ENCODE results near the gene HIGD2A.

Gene HIGD2A, protein sequence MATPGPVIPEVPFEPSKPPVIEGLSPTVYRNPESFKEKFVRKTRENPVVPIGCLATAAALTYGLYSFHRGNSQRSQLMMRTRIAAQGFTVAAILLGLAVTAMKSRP
- total RNA-seq, result 38.9 to 49.5 (median 40.9) reads per million in 4 experiments

DNA sequence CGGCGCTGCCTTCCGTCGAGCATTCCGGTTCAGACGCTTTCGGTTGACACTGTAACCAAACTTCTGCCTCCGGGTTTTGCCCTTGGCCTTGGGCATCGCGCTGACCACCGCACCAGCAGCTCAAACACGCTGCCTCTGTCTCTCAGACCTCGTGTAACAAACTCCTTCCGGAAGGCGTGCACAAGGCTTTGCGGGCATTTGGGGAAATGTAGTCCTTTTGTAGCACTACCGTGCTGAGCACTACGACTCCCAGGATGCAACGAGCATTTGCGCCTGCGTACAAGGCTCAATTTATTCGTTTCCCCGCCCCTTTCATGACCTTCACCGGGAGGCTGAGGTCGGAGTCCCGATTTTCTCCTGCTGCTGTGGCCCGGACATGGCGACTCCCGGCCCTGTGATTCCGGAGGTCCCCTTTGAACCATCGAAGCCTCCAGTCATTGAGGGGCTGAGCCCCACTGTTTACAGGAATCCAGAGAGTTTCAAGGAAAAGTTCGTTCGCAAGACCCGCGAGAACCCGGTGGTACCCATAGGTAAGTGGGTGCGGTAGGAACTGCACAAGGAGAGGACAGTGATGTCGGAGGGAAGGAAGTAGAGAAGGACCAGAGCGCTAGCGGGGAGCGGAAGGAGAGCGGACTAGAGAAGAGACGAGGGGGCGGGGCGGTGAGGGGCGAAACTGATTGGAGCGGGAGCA is at the start of gene HIGD2A, which contains the start of gene NOP16:
Gene HIGD2A, plus strand, starts transcription at position 308 of the 691 bp plus-strand sequence. Its CDS starts 69 bp downstream, at position 377.
Gene NOP16, minus strand, starts transcription at position 155 of the 691 bp plus-strand sequence. Its CDS starts 59 bp downstream, at position 96.
- DNase-seq, result peak; percentile 97

DNA sequence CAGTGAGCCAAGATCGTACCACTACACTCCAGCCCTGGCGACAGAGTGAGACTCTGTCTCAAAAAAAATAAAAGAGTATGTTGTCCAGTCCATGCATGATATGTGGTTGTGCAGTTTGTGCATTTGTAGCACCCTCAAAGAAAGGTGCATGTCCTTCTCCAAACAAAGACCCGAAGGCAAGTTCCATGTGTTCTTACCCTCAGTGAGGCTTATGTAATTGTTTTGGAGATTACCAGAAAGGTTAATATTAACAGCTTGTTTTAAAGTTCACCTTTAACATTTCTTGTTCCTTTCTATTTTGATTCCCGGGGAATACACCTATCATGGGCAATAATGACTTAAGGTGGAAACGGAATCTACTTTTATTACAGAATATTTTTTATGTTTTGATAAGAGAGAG is 49.2 kb upstream of the HIGD2A start:
- no peak for DNase-seq

DNA sequence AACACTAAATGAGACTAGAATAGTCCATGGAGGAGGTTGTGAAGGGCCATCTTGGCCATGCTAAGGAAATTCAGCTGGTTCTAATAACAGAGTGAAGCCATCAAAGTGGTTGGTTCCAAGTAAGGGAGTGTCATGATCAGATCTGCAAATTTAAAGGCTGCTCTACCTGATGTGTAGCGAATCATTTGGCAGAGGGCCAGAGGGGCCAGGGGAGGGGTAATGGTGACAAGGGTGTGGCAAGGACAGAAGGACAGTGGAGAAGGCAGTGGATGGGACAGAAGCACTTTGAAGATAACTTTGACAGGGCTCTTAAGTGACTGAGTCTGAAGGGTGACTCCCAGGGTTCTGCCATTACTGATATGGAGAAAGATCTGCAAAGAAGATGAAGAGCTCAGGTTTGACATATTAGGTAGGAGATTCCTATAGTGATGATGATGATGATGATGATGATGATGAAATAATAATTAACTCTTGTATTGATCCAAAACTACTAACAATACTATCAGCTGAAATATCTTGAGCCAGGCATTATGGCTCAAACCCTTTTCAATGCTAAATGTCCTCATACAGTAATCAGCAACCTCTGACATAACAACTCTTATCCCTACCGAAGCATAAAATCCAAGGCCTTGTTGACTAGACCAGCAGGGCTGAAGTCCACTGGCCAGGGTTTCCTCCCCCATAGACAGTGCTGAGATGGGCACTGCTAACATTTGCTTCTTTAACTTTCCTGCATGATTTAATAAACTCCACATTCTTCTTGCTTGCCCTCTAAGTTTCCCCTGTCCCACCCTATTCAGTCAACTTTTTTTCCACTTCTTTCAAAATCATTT is 47.0 kb upstream of the HIGD2A start:
- no peak for DNase-seq

DNA sequence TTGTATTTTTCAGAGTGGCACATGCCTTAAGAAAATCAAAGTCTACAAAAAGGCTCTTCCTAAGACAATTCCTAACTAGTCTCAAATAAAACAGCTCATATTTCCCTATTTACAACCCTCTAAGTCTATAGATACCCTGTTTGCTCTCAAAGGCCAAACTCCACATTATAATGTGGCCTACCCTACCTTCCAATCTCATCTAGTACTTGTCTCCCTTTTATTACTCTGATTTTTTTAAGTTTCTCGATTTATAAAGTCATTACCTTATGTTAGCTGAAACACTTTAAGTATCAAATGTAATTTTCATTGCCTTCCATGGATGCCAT is 46.4 kb upstream of the HIGD2A start:
- no peak for DNase-seq

DNA sequence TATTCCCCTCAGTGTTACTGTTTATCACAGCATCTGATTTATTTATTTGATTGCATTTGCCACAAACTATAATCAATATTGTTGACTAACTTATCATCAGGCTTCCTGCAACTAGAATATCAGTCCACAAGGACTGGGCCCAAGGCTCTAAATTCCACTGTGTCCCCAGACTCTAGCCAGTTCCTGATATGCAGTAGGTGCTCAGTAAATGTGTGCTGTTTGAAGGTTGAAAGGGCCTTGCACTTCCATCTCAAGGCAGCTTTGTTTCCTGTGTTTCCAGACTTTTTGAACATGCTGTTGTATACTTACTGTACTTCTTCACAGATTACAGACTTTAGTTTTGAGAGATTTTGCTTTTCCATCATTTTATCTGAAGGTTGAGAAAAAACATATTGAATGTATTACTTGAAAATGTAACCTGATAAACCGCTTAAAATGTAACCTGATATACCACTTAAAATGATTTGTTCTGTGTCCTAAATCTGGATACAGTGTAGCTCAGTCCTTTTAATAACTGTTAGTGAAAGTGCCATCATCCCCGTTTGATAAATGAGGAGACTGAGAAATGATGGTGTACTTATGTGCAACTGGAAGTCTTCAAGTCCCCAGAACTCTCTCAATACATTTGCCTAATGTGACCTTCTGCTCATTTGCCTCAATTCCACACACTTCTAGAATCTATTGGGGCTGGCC is 45.6 kb upstream of the HIGD2A start:
- DNase-seq, result no peak

DNA sequence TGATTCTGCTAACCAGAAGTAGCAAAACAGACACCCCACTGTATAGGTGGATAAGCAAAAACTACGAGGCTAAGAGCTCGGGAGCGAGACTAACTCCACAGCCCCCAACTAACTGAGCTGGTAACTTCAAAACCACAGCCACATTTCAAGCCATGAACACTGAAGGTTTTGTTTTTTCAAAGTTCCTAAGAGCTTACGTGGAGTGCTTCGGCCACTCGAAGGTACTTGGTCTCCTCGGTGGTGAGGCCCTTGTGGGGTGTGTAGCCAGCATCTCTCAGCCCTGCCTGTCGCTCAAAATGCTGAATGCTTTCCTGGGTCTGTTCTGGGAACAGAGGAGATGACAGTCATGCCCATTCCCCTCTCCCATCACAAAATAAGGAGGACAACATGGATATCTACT is 38.1 kb upstream of the HIGD2A start:
- DNase-seq, result no peak

DNA sequence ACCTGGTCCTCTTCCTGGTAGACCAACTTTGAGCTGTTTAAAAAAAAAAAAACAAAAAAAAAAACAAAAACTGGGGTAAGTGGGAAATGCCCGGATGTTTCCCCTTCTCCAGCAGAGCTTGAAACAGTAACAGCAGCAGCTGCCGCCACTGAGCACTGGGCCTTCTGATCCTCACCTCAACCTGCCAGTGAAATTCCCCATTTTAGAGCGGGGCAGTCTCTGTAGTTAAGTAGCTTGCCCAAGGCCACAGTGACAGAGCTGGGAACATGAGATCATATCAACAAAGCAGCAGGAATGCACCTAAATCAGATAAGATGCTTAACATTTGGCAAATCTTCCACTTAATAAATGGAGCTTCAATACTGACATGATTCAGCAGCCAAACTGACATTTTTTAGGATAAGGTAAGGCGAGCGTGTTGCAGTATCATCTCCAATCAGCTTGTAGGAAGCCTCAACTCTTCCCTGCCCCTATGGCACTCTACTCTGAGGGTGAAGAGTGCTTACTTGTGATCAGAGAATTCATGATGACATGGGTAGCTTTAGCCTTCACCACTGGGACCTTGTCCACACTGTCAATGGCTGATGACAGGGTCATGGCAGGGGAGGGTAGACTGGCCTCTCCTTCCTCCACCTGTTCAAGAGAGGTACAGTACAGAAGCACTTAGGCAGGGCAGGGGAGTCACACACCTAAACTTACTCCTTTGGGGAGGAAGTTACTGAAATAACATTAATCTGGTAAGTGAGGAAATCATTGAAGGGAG is 36.3 kb upstream of the HIGD2A start:
- DNase-seq, result no peak

DNA sequence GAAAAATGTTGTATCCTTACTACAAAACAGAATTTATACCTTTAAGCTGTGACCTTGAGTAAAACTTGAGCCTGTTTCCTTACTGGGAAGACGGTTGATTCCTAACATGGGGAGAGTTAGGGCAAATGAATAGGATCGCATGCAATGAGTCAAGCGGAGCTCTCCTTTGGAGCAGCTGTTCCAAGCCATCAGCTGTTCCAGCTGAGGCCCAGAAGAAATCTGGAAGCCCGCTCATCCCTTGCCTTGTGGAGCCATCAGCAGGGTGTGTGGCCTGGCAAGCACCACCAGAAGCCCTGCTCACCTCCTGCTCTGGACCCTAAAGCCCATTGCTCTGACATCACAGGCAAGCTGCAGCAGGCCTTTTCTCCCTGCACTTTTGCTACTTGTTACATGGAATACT is 35.0 kb upstream of the HIGD2A start:
- DNase-seq, result no peak

DNA sequence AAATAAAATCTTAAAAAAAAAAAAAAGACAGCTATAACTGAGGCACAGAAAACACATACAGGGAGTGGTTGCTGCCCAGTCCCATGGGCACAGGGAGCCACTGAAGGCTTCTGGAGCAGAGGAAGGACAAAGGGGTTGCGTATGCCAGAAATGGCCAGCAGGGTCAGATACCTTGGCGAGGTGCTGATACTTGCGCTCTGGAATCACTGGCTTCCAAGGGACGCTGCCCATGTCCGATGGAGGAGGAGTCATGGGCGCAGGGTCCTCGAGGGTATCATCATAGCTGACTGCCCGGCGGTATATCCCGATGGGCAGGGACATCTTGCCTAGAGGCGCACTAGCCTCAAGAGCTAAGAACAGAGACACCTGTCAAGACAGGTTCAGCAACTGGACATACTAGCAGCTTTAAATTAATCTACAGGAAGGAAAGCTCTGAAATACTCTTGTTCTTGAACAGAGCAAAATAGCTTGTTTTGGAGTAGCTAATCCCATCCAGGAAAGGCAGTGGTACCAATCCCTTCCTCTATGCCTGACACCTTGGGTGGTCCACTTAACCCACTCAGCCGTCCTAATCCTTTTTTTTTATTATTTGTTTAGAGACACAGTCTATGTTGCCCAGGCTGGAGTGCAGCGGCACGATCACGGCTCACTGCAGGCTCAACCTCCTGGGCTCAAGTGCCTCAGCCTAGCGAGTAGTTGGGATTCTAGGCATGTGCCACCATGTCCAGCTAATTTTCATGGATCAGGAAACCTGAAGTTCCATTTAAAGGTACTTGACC is 33.0 kb upstream of the HIGD2A start:
- no peak for DNase-seq

DNA sequence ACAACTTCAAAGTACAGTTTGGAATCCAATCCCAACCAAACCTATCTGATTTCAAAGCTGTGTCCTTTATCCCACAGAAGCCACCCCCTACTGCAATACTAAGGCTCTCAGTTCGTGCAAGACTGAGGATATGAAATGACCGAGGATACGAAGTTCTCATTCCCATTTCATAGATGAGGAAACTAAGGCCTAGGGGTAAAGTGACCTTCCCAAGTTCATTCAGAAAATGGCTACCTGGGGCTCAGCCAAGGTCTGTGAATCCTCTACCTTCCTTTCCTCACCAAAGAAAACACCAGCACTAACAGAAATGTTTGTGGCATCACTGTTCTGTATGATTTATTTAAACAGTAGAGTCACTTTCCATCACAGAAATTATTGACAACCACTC is 32.4 kb upstream of the HIGD2A start:
- no peak for DNase-seq

DNA sequence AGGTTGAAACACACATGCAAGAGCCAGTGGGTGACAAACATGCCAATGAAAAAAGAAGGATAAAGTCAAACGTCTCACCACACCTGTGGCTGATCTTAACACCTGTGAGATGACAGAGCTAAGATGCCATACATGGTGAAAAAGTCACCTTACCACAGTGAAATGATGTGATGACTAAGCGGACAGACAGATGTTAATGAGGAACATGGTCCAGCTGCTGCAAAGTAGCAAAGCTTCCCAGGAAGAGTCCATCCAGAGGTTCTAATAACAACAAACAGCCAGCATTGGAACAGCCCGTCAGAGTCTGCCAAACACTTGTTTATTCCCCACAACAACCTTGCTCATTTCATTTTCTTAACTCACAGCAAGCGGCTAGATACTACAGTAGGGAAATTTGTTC is 28.9 kb upstream of the HIGD2A start:
- no peak for DNase-seq

DNA sequence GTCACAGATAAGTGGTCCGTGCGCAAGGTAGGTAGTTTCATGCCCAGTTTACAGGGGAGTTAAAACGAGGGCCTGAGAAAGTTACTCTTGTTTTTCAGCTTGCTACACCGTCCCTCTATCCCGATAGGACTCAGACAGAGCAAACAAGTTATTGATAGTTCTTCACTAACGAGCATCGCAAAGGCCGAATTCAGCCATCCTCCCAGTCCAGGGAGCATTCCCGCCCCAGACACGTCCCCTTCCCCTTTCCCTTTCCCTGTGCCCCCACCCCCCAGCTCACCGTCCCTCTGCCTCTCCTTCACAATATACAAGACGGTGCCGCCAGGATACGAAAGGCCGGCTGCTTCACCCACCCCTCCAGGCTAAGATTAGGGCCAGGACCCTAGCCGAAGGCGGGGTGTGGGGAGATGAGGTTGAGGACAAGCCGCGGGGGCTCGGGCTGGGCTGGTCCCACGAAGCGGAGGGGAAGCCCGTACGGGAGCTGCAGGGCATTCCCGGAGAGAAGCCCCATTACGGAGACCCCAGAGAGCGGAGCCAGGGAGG is 27.6 kb upstream of the HIGD2A start:
- DNase-seq, result no peak

DNA sequence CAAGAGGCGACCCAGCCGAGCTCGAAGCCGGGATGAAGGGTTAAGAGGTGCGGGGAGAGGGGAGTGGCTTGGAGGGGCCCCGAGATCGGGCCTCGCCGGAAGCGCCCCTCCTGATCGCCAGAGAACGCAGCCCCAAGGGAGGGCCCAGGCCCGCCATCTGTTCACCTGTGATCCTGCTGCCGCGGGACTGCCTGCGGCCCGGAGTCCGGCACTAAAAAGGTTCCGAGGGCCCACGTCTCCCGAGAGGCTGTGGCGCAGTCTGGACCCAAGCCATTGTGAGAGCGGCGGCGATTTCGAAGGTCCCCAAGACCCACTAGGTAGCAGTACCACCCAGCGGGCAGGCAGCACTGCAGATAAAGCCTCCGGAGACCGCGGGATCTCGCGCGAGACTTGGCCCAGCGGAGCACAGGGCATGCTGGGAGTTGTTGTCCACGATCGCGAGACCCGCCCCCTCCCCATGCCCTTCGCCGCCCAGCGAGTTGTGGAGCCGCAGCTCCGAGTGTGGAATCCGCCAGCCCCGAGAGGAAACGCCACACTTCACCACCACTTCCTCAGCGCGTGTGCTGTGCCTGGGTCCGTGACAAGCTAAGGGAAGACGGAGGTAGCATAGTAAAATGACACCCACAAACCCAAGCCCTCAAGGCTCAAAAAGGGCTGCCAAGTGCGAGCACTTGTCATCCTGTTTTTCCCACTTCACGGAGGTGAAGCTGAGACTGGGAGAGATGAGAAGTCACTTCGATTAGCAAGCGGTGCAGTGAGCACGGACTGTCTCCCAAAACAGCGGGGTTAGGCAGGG is 26.9 kb upstream of the HIGD2A start, which contains the start of gene KIAA1191:
Gene KIAA1191, minus strand, starts transcription at position 328 of the 796 bp plus-strand sequence. CDS start 2,256 bp downstream, outside the sequence.
- DNase-seq, result peak; percentile 88

DNA sequence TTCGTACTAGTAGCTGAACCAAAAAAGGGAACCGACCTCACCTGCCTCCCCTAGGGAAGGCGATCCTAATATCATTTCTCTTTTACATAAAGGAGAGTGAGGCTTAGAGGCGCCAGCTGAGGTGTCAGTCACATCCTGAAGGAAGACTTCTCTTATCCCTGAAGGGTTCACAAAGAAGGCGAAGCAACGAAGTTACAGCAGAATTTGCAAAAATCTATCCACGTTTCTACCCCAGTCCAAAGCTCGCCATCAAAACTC is 26.4 kb upstream of the HIGD2A start:
- no peak for DNase-seq

DNA sequence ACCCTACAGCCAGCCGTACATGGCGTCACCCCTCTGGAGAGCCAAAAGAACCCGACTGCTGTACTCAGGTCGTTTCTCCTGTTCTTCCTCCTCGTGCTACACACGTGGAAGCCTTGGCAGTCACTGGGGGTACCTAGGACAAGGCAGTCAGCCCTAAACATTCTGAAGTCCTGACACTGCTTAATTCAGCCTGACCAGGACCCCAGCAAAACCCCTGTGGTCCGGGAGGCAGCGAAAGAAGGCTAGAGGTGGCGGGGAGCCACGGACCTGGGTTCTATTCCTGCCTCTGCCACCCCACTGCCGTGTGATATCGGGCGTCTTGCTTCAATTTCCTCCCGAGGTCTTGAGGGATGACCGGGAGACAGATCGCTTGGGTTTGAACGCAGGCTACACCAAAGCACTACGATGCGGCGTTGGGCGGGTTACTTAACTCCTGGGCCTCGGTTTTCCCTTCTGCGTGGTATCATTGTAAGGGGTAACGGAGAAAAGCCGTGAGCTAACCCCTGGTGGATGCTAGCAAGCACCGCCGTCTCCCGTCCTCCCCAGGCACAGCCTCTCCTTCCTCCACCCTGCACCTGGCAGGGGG is 23.7 kb upstream of the HIGD2A start:
- no peak for DNase-seq

DNA sequence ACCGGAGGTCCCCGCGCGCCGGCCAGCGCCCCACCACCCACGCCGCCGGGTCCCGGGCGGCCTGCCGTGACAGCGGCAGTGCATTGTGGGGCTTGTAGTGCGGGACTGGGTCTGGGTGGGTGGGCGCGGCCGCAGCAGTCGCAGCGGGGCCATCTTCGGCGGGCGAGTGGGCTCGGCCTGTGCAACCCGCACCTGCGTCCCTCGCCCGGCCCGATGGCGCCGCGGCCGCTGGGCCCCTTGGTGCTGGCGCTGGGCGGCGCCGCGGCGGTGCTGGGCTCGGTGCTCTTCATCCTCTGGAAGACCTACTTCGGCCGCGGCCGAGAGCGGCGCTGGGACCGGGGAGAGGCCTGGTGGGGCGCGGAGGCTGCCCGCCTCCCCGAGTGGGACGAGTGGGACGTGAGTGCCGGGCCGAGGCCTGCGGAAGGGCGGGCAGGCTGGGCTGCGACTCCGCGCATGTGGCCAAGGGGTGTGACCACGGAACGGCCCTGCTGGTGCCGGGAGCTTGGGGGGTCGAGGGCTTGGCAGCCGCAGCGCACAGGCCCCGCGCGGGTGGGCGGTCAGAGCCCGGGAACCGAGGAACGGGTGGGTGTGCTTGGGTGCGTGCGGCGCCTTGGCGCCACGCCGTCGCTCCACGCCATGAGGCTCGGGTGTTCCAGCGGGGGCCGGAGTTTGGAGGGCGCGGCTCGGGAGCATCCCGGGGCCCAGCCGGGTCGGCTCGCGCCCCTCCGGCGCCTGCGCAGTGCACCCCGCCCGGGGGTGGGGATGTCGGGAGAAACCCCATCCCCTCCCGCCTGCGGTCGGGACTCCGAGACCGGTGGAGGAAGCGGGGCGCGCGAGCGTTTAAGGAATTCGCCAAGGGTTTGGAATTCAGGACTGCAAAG is 23.0 kb upstream of the HIGD2A start, which contains the start of gene ARL10:
Gene ARL10, plus strand, starts transcription at position 137 of the 881 bp plus-strand sequence. Its CDS starts 77 bp downstream, at position 214.
- DNase-seq, result peak; percentile 37

DNA sequence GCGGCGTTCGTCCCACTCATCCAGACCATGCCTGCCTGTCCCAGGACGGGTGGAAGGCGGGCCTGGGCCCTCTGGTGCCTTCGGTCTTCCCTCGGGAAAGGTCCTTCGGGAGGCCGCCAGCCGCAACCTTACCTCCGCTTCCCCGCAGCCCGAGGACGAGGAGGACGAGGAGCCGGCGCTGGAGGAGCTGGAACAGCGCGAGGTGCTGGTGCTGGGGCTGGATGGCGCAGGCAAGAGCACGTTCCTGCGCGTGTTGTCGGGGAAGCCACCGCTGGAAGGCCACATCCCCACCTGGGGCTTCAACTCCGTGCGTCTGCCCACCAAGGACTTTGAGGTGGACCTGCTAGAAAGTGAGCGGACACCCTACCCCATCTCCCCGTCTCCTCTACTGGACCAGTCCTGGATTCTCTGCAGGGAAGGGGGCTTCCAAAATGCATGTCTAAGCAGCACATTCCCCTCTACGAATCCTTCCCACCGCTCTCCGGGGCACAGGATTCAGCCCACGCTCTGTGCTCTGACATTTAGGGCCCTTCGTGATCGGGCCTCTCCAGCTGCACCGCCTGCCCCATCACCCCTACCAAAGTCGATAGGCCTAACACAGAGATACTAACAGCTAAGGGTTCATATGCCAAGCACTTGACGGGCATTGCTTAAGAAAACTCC is 22.2 kb upstream of the HIGD2A start:
- DNase-seq, result no peak

DNA sequence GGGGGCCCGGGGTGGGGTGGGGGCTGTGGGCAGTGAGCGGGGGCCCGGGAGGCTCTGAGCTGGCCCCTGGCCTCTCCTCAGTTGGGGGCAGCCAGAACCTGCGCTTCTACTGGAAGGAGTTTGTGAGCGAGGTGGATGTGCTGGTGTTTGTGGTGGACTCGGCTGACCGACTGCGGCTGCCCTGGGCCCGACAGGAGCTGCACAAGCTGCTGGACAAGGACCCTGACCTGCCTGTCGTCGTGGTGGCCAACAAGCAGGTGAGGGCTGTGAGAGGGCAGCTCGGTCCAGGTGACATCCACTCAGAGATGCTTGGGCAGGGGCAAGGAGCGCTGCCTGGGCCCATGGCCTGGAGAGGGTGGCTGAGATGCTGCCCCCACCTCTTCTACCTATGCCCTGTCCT is 19.8 kb upstream of the HIGD2A start:
- DNase-seq, result no peak
